A549 (cell line): Measurements from ENCODE around the gene CTBP2.

ENCODE experiments used
- HOXB13 ChIP-seq: fragments of 250-450 bp; sonication (Bioruptor Pico); IDR thresholded peaks from 2 replicates; pipeline ENCODE4 v1.5.0; 2020; ENCODE audit warnings: low read depth, mild to moderate bottlenecking, moderate library complexity
- NFE2L2 ChIP-seq: fragments of 150-350 bp; conservative IDR thresholded peaks from 2 replicates; pipeline ENCODE4 v1.6.1; 2014; ENCODE audit warnings: low read length
- POLR2A ChIP-seq: IDR thresholded peaks from 2 replicates; pipeline ENCODE4 v1.6.1; 2012; ENCODE audit warnings: mild to moderate bottlenecking, low read length
- TF ChIP-seq, protein P1 (sequence below): fragments of >200 bp; sonication (Bioruptor Twin); formaldehyde crosslinking; IDR thresholded peaks from 3 replicates; pipeline ENCODE4 v1.5.1; 2016
- TF ChIP-seq, protein P2 (sequence below): IDR thresholded peaks from 2 replicates; pipeline ENCODE4 v1.6.1; 2012
- TF ChIP-seq, protein P3 (sequence below): fragments of 250-450 bp; sonication (Bioruptor Pico); IDR thresholded peaks from 2 replicates; pipeline ENCODE4 v1.5.0; 2021; ENCODE audit warnings: mild to moderate bottlenecking, moderate library complexity, borderline replicate concordance

DNA sequence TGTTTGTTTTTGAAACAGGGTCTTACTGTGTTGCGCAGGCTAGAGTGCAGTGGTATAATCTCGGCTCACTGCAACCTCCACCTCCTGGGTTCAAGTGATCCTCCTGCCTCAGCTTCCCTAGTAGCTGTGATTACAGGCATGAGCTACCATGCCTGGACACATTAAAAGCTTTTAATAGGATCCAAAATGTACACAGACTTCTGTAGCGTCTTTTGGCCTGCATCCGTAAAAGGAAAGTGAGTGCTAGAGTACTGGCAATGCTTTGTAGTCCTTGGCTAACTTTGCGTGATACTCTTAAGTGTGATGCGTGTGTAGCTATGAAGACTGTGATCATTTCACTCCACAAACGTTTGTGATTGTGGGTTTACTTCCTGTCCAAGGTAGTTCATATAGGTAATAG is 205.1 kb downstream of the CTBP2 start:
- TF ChIP-seq HOXB13 (CRISPR knock-in tag) (no peak), NFE2L2 (no peak), POLR2A (no peak)
- TF ChIP-seq, protein P1, sequence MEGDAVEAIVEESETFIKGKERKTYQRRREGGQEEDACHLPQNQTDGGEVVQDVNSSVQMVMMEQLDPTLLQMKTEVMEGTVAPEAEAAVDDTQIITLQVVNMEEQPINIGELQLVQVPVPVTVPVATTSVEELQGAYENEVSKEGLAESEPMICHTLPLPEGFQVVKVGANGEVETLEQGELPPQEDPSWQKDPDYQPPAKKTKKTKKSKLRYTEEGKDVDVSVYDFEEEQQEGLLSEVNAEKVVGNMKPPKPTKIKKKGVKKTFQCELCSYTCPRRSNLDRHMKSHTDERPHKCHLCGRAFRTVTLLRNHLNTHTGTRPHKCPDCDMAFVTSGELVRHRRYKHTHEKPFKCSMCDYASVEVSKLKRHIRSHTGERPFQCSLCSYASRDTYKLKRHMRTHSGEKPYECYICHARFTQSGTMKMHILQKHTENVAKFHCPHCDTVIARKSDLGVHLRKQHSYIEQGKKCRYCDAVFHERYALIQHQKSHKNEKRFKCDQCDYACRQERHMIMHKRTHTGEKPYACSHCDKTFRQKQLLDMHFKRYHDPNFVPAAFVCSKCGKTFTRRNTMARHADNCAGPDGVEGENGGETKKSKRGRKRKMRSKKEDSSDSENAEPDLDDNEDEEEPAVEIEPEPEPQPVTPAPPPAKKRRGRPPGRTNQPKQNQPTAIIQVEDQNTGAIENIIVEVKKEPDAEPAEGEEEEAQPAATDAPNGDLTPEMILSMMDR = no peak
- TF ChIP-seq, protein P2, sequence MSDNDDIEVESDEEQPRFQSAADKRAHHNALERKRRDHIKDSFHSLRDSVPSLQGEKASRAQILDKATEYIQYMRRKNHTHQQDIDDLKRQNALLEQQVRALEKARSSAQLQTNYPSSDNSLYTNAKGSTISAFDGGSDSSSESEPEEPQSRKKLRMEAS = no peak
- TF ChIP-seq, protein P3, sequence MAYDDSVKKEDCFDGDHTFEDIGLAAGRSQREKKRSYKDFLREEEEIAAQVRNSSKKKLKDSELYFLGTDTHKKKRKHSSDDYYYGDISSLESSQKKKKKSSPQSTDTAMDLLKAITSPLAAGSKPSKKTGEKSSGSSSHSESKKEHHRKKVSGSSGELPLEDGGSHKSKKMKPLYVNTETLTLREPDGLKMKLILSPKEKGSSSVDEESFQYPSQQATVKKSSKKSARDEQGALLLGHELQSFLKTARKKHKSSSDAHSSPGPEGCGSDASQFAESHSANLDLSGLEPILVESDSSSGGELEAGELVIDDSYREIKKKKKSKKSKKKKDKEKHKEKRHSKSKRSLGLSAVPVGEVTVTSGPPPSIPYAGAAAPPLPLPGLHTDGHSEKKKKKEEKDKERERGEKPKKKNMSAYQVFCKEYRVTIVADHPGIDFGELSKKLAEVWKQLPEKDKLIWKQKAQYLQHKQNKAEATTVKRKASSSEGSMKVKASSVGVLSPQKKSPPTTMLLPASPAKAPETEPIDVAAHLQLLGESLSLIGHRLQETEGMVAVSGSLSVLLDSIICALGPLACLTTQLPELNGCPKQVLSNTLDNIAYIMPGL (CRISPR knock-in tag) = no peak
